Stimulated activated CD4-positive, alpha-beta T cell treated with anti-CD3 and anti-CD28 coated beads, Interleukin-1b, Interleukin-23, amount 100 ng/mL, for 1 hour (primary cell): Measurements from ENCODE around the gene CUTA.
"Not testable (repeated sequence)": the region's sequence is repeated elsewhere in the genome, so short reads cannot be mapped to it uniquely, and the experiment has no call there.

ENCODE experiments used
- DNase-seq, 2 donors: peaks; one replicate each; pipeline ENCODE4 v3.0.0-alpha.2; 2020; ENCODE audit warnings: low read depth in 2 of 2

CUTA gene

GRCh38 chr6:33405386-33405940, 12.4 kb downstream of the CUTA start:
- no peak for DNase-seq

- DNase-seq: no peak
Observed at GRCh38 chr6:33404884-33405283, 13.0 kb downstream of the CUTA start.

GRCh38 chr6:33399881-33400280, 18.0 kb downstream of the CUTA start:
- not testable (repeated sequence) for DNase-seq

GRCh38 chr6:33398601-33399000, 19.3 kb downstream of the CUTA start:
- not testable (repeated sequence) for DNase-seq

GRCh38 chr6:33397541-33397940, 20.4 kb downstream of the CUTA start:
- no peak for DNase-seq

GRCh38 chr6:33392979-33393378, 24.9 kb downstream of the CUTA start:
- DNase-seq: no peak

GRCh38 chr6:33392595-33392948, 25.3 kb downstream of the CUTA start:
- DNase-seq: no peak

GRCh38 chr6:33391922-33392594, 25.8 kb downstream of the CUTA start:
- DNase-seq: no peak

- peak; percentile 94 to 97 for DNase-seq
Observed at GRCh38 chr6:33391278-33391921, 26.5 kb downstream of the CUTA start, which contains the start of gene KIFC1. TSS of gene KIFC1 (plus strand) at chr6:33391823. CDS start at chr6:33391986, 163 bp downstream.

GRCh38 chr6:33390767-33391277, 27.1 kb downstream of the CUTA start:
- DNase-seq: no peak

- DNase-seq: no peak
Observed at GRCh38 chr6:33390173-33390572, 27.7 kb downstream of the CUTA start.

GRCh38 chr6:33384581-33385020, 33.3 kb downstream of the CUTA start:
- no peak for DNase-seq

GRCh38 chr6:33383427-33384185, 34.3 kb downstream of the CUTA start:
- DNase-seq: no peak

- no peak for DNase-seq
Observed at GRCh38 chr6:33380272-33380981, 37.5 kb downstream of the CUTA start.

- not testable (repeated sequence) for DNase-seq
Observed at GRCh38 chr6:33379184-33379583, 38.7 kb downstream of the CUTA start.

GRCh38 chr6:33377171-33377570, 40.7 kb downstream of the CUTA start:
- DNase-seq: no peak

GRCh38 chr6:33375143-33375671, 42.7 kb downstream of the CUTA start:
- no peak for DNase-seq

GRCh38 chr6:33373960-33374910, 43.7 kb downstream of the CUTA start:
- no peak for DNase-seq

- no peak for DNase-seq
Observed at GRCh38 chr6:33372526-33373123, 45.3 kb downstream of the CUTA start.

- DNase-seq: not testable (repeated sequence)
Observed at GRCh38 chr6:33371901-33372300, 46.0 kb downstream of the CUTA start.
